ENCODE measurements around the gene CERS6. TPM values are rescaled to one million over a fixed set of nuclear protein-coding genes. Genes with fewer than 3 reads are reported as not detected.

Gene CERS6
- total and polyA plus RNA-seq, 10 donors, result 2.5 to 22.3 (median 12.8) TPM

DNA sequence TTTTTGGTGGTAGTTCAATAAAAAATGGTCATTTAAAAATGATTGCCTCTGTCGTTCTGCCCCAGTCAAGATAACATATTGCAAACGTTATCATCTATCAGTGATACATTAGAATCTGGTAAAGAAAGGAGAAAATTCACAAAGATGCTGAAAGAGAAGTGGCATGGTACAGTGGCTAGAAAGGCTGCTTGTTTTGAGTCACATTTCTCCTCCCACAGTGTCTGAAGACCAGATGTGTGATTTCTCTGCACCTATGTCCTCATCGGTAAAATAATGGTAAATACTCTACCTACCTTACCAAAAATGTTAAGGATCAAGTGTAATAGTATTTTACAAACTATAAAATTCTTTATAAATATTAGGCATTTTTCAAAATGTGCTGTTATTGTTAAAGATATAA lies 270.3 kb downstream of the CERS6 start:
- Histone ChIP-seq H3K9me3 (no peaks in the 10 kb centered on the region), H3K4me1 (peaks cover 0 to 16% (median 0%) of the 10 kb centered on the region in 6 donors), H3K27ac (no peak overlapping the region), H3K36me3 (peaks cover 0 to 21% (median 0%) of the 10 kb centered on the region in 6 donors), H3K4me3 (no peak overlapping the region), H3K27me3 (replicated peaks in 1 of 7) (no peaks in the 10 kb centered on the region)
- TF ChIP-seq POLR2AphosphoS5 (IDR thresholded peaks at IDR 0.05) (no peak), CTCF (IDR thresholded peaks at IDR 0.05 in 8 of 11, conservative IDR thresholded peaks at IDR 0.05 in 3 of 11) (no peak), POLR2A (IDR thresholded peaks at IDR 0.05) (no peak)
- DNase-seq, result no peak
- intact Hi-C loops (cut with DNase I; ENCODE audit: low total_unique reads), result no loop called here
- 58 to 90% (median 84%) methylated on average over 3 of the region's 3 CpGs for WGBS, 5 donors

GRCh38 chr2:168727904-168728470 lies 271.9 kb downstream of the CERS6 start:
- no peak overlapping the region for H3K27ac ChIP-seq
- intact Hi-C loops (cut with DNase I; ENCODE audit: low total_unique reads), result no loop called here
- no peak for DNase-seq
- no peaks in the 10 kb centered on the region for H3K9me3 ChIP-seq
- 88 to 96% (median 94%) methylated on average over 5 of the region's 5 CpGs for WGBS, 5 donors
- TF ChIP-seq CTCF (IDR thresholded peaks at IDR 0.05 in 8 of 11, conservative IDR thresholded peaks at IDR 0.05 in 3 of 11) (no peak), POLR2AphosphoS5 (IDR thresholded peaks at IDR 0.05) (no peak), POLR2A (IDR thresholded peaks at IDR 0.05) (no peak)
- peaks cover 0 to 16% (median 0%) of the 10 kb centered on the region in 6 donors for H3K36me3 ChIP-seq
- H3K27me3 ChIP-seq (replicated peaks in 1 of 7), result no peaks in the 10 kb centered on the region
- H3K4me1 ChIP-seq, result peaks cover 0 to 3% (median 0%) of the 10 kb centered on the region in 6 donors
- H3K4me3 ChIP-seq, result no peak overlapping the region

- WGBS, 5 donors, result 95 to 100% (median 95%) methylated on average over 2 of the region's 2 CpGs
- H3K4me1 ChIP-seq, result no peaks in the 10 kb centered on the region
- peaks cover 0 to 9% (median 0%) of the 10 kb centered on the region in 6 donors for H3K36me3 ChIP-seq
- intact Hi-C loops (cut with DNase I; ENCODE audit: low total_unique reads), result no loop called here
- H3K27me3 ChIP-seq (replicated peaks in 1 of 7), result no peaks in the 10 kb centered on the region
- H3K9me3 ChIP-seq, result no peaks in the 10 kb centered on the region
- H3K27ac ChIP-seq, result no peak overlapping the region
- no peak for TF ChIP-seq CTCF (IDR thresholded peaks at IDR 0.05 in 8 of 11, conservative IDR thresholded peaks at IDR 0.05 in 3 of 11)
- TF ChIP-seq POLR2A (IDR thresholded peaks at IDR 0.05), result no peak
- no peak for TF ChIP-seq POLR2AphosphoS5 (IDR thresholded peaks at IDR 0.05)
- DNase-seq, result no peak
- H3K4me3 ChIP-seq, result no peak overlapping the region
These were observed 273.4 kb downstream of the CERS6 start for GRCh38 chr2:168729455-168729854.

DNA sequence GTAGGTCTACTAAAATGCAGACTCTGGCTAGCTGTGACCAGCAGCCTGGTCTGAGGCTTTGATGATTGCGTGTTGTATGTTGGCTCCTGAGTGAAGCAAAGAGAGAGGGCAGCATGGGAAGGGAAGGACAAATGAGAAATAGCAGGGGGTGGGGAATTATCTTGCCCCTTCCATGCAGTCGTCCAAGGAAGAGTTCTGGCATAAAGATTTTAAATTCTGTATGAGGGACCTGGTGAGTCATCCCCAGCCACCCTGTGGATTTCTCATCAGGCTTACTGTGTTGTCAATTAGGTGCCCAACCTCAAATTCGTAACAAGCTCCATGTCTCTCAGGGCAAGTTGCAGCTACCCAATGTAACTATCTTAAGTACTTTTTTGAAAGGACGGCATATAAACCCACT lies 274.3 kb downstream of the CERS6 start:
- Histone ChIP-seq H3K4me3 (no peak overlapping the region), H3K4me1 (no peaks in the 10 kb centered on the region), H3K9me3 (no peaks in the 10 kb centered on the region), H3K27me3 (replicated peaks in 1 of 7) (no peaks in the 10 kb centered on the region), H3K36me3 (peaks cover 0 to under 1% (median 0%) of the 10 kb centered on the region in 6 donors), H3K27ac (no peak overlapping the region)
- DNase-seq, result no peak
- 89 to 94% (median 92%) methylated on average over 4 of the region's 4 CpGs for WGBS, 5 donors
- intact Hi-C loops (cut with DNase I; ENCODE audit: low total_unique reads), result no loop called here
- TF ChIP-seq POLR2A (IDR thresholded peaks at IDR 0.05), result no peak
- no peak for TF ChIP-seq POLR2AphosphoS5 (IDR thresholded peaks at IDR 0.05)
- TF ChIP-seq CTCF (IDR thresholded peaks at IDR 0.05 in 8 of 11, conservative IDR thresholded peaks at IDR 0.05 in 3 of 11), result no peak

Measured in spleen (tissue), 11 donors.